GM12878 (cell line): ENCODE results near the gene TRMT1. TPM values are rescaled to one million over a fixed set of nuclear protein-coding genes. Genes with fewer than 3 reads are reported as not detected.

Experiments used
- BACH1 ChIP-seq: fragments of 450-650 bp; IDR thresholded peaks from 2 replicates; pipeline ENCODE4 v1.6.1; 2017; ENCODE audit warnings: mild to moderate bottlenecking, borderline replicate concordance
- BMI1 ChIP-seq: fragments of 450-650 bp; IDR thresholded peaks from 2 replicates; pipeline ENCODE4 v1.6.1; 2016; ENCODE audit warnings: mild to moderate bottlenecking, moderate library complexity, borderline replicate concordance
- CBX5 ChIP-seq: sonication (generic); IDR thresholded peaks from 2 replicates; pipeline ENCODE4 v1.6.1; 2016; ENCODE audit warnings: low read depth, moderate library complexity, mild to moderate bottlenecking, inconsistent platforms
- CHD2 ChIP-seq: IDR thresholded peaks from 2 replicates; pipeline ENCODE4 v1.6.1; 2011; ENCODE audit warnings: low read depth, low read length, improper control_type of control experiment, borderline replicate concordance
- DPF2 ChIP-seq: fragments of 450-650 bp; IDR thresholded peaks from 2 replicates; pipeline ENCODE4 v1.6.1; 2017; ENCODE audit warnings: mild to moderate bottlenecking
- ESRRA ChIP-seq: IDR thresholded peaks from 2 replicates; pipeline ENCODE4 v1.6.1; 2012; ENCODE audit warnings: mild to moderate bottlenecking, low read length, improper control_type of control experiment
- MEF2A ChIP-seq: IDR thresholded peaks from 2 replicates; pipeline ENCODE4 v1.6.1; 2011; ENCODE audit warnings: low read depth, mild to moderate bottlenecking, low read length, moderate library complexity; ENCODE audit not compliant: insufficient read depth
- MEF2B ChIP-seq: fragments of 450-650 bp; IDR thresholded peaks from 2 replicates; pipeline ENCODE4 v1.6.1; 2018; ENCODE audit warnings: mild to moderate bottlenecking, moderate library complexity; ENCODE audit not compliant: partially characterized antibody, poor library complexity, severe bottlenecking
- SMARCA5 ChIP-seq: fragments of 450-650 bp; IDR thresholded peaks from 2 replicates; pipeline ENCODE4 v1.6.1; 2017; ENCODE audit warnings: mild to moderate bottlenecking
- SUPT20H ChIP-seq: IDR thresholded peaks from 2 replicates; pipeline ENCODE4 v1.6.1; 2011; ENCODE audit warnings: low read depth, mild to moderate bottlenecking, low read length, moderate library complexity, borderline replicate concordance; ENCODE audit not compliant: control insufficient read depth
- ZNF217 ChIP-seq: fragments of 450-650 bp; IDR thresholded peaks from 2 replicates; pipeline ENCODE4 v1.6.1; 2017; ENCODE audit warnings: antibody characterized with exemption, mild to moderate bottlenecking
- polyA plus RNA-seq, 11 experiments: library from polyadenylated mRNA; depleted of rRNA in 4 of 11; unstranded in 6 of 11; stranded (reverse) in 5 of 11; fragments of >200 nt; fragmentation: Nextera tagmentation in 4 of 11; fragmentation: Illumina TruSeq in 1 of 11; extraction: Ambion mirVana in 4 of 11; extraction: Trizol in 1 of 11; gene quantifications; 1 replicate in 1 of 11; 2 replicates in 10 of 11; pipeline versions ENCODE4 v1.2.1 to v1.2.3, GENCODE V29; 2011 to 2016; ENCODE audit warnings: inconsistent platforms in 2 of 11, missing spikeins in 2 of 11, low read depth in 1 of 11
- total RNA-seq, 4 experiments: library from RNA; depleted of rRNA in 3 of 4; stranded (reverse); fragments of >200 nt in 3 of 4; fragmentation: Illumina TruSeq in 1 of 4; extraction: Trizol in 1 of 4; gene quantifications; 2 replicates each; pipeline versions ENCODE4 v1.2.1 to v1.2.3, GENCODE V29; 2013 to 2021
- TF ChIP-seq, protein P1 (sequence below): IDR thresholded peaks from 2 replicates; pipeline ENCODE4 v1.6.1; 2012; ENCODE audit warnings: improper control_type of control experiment, low read depth, low read length; ENCODE audit not compliant: insufficient replicate concordance
- TF ChIP-seq, protein P2 (sequence below): fragments of 450-650 bp; IDR thresholded peaks from 2 replicates; pipeline ENCODE4 v1.6.1; 2017; ENCODE audit warnings: mild to moderate bottlenecking, low read depth, inconsistent platforms; ENCODE audit not compliant: poor library complexity, severe bottlenecking

TRMT1 gene
- total and polyA plus RNA-seq, 10 of the 15 experiments (the other 5 are each of a cell fraction or from before 2014, with no cell fraction given) = 3.4 to 68.8 (median 34.8) TPM

DNA sequence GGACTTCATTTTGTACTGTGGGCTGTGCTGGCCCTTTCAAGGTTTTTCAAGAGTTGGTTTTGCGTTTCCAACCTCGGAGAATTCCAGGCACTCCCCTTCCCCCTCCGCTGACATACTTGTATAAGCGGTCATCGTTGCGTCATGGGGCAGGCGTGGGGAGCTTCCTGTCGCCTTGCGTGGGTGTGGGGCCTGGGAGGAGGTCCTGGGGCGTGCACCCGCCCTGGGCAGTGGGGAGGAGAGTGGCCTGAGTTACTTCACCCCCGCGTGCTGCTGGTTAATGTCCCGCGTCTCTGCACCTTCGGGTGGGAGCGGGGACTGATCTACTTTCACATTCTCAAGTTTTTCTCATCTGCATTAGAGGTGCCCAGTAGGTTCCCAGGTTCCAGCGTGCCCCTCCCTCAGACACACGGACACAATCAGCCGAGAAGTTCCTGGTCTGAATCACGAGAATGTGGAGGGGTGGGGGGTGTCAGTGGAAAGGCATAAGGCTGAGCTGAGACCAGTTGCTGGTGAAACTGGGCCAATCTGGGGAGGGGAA is 37.8 kb upstream of the TRMT1 start (continued):
- TF ChIP-seq ZNF217 (peak; percentile 16; the same call in 1 of the 2 replicates), SMARCA5 (no peak; the same call in 1 of the 2 replicates), MEF2A (0 out of 2 replicates have a peak, but pooled peaks have one; percentile 7), ESRRA (no peak), CHD2 (peak; percentile 89), BMI1 (peak; percentile 27; the same call in 1 of the 2 replicates), MEF2B (no peak), DPF2 (peak; percentile 37; the same call in 1 of the 2 replicates), CBX5 (no peak), BACH1 (peak; percentile 86; the same call in 1 of the 2 replicates), SUPT20H (no peak)
- TF ChIP-seq, protein P1, sequence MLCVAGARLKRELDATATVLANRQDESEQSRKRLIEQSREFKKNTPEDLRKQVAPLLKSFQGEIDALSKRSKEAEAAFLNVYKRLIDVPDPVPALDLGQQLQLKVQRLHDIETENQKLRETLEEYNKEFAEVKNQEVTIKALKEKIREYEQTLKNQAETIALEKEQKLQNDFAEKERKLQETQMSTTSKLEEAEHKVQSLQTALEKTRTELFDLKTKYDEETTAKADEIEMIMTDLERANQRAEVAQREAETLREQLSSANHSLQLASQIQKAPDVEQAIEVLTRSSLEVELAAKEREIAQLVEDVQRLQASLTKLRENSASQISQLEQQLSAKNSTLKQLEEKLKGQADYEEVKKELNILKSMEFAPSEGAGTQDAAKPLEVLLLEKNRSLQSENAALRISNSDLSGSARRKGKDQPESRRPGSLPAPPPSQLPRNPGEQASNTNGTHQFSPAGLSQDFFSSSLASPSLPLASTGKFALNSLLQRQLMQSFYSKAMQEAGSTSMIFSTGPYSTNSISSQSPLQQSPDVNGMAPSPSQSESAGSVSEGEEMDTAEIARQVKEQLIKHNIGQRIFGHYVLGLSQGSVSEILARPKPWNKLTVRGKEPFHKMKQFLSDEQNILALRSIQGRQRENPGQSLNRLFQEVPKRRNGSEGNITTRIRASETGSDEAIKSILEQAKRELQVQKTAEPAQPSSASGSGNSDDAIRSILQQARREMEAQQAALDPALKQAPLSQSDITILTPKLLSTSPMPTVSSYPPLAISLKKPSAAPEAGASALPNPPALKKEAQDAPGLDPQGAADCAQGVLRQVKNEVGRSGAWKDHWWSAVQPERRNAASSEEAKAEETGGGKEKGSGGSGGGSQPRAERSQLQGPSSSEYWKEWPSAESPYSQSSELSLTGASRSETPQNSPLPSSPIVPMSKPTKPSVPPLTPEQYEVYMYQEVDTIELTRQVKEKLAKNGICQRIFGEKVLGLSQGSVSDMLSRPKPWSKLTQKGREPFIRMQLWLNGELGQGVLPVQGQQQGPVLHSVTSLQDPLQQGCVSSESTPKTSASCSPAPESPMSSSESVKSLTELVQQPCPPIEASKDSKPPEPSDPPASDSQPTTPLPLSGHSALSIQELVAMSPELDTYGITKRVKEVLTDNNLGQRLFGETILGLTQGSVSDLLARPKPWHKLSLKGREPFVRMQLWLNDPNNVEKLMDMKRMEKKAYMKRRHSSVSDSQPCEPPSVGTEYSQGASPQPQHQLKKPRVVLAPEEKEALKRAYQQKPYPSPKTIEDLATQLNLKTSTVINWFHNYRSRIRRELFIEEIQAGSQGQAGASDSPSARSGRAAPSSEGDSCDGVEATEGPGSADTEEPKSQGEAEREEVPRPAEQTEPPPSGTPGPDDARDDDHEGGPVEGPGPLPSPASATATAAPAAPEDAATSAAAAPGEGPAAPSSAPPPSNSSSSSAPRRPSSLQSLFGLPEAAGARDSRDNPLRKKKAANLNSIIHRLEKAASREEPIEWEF = no peak
- TF ChIP-seq, protein P2, sequence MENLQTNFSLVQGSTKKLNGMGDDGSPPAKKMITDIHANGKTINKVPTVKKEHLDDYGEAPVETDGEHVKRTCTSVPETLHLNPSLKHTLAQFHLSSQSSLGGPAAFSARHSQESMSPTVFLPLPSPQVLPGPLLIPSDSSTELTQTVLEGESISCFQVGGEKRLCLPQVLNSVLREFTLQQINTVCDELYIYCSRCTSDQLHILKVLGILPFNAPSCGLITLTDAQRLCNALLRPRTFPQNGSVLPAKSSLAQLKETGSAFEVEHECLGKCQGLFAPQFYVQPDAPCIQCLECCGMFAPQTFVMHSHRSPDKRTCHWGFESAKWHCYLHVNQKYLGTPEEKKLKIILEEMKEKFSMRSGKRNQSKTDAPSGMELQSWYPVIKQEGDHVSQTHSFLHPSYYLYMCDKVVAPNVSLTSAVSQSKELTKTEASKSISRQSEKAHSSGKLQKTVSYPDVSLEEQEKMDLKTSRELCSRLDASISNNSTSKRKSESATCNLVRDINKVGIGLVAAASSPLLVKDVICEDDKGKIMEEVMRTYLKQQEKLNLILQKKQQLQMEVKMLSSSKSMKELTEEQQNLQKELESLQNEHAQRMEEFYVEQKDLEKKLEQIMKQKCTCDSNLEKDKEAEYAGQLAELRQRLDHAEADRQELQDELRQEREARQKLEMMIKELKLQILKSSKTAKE = peak; percentile 27
